Endothelial cell of umbilical vein (primary cell): ENCODE results near the gene BMPER.

Source experiments
- EZH2 ChIP-seq: IDR thresholded peaks from 2 replicates; pipeline ENCODE4 v1.6.1; 2012; ENCODE audit warnings: borderline replicate concordance, low read depth, mild to moderate bottlenecking, moderate library complexity, low read length, inconsistent platforms; ENCODE audit not compliant: severe bottlenecking
- FOS ChIP-seq: IDR thresholded peaks from 2 replicates; pipeline ENCODE4 v1.6.1; 2011; ENCODE audit warnings: mild to moderate bottlenecking, low read length, moderate library complexity, borderline replicate concordance; ENCODE audit not compliant: insufficient read depth
- POLR2A ChIP-seq: IDR thresholded peaks from 2 replicates; pipeline ENCODE4 v1.6.1; 2012; ENCODE audit warnings: low read depth, mild to moderate bottlenecking, control low read depth, low read length
- POLR2AphosphoS5 ChIP-seq: IDR thresholded peaks from 2 replicates; pipeline ENCODE4 v1.6.1; 2012; ENCODE audit warnings: low read depth, mild to moderate bottlenecking, control low read depth, low read length, moderate library complexity; ENCODE audit not compliant: insufficient read depth
- TF ChIP-seq, protein P1 (sequence below), 2 donors: IDR thresholded peaks; 1 replicate in 1 of 2; 2 replicates in 1 of 2; pipeline ENCODE4 v1.5.1; 2011; ENCODE audit warnings: low read length in 2 of 2, mild to moderate bottlenecking in 2 of 2, moderate library complexity in 2 of 2, control low read depth in 1 of 2, inconsistent platforms in 1 of 2, low read depth in 1 of 2; ENCODE audit not compliant: insufficient read depth in 1 of 2; ENCODE audit errors: extremely low read depth in 1 of 2
- TF ChIP-seq, protein P2 (sequence below): IDR thresholded peaks from 2 replicates; pipeline ENCODE4 v1.6.1; 2011; ENCODE audit not compliant: insufficient read depth, insufficient read length

DNA sequence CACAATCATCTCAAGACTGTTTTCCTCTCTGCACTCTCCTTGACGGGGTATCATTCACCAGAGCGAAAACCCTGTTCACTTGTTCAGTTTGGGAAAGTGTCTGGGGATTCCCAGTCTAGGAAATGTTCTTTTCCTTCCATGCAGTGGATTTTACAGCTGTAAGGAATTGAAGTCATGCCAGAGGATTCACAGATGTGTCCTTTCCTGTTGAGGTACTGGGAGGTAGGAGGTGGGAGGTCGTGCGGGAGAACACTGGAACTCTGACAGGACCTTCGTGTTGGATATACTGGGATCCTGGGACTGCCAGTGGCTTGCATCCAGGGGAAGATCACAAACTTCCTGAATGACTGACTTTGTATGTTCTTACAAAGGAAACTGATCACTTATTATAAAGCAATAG is 185.5 kb downstream of the BMPER start:
- TF ChIP-seq POLR2A (no peak), EZH2 (no peak), POLR2AphosphoS5 (no peak), FOS (no peak)
- TF ChIP-seq, protein P1, sequence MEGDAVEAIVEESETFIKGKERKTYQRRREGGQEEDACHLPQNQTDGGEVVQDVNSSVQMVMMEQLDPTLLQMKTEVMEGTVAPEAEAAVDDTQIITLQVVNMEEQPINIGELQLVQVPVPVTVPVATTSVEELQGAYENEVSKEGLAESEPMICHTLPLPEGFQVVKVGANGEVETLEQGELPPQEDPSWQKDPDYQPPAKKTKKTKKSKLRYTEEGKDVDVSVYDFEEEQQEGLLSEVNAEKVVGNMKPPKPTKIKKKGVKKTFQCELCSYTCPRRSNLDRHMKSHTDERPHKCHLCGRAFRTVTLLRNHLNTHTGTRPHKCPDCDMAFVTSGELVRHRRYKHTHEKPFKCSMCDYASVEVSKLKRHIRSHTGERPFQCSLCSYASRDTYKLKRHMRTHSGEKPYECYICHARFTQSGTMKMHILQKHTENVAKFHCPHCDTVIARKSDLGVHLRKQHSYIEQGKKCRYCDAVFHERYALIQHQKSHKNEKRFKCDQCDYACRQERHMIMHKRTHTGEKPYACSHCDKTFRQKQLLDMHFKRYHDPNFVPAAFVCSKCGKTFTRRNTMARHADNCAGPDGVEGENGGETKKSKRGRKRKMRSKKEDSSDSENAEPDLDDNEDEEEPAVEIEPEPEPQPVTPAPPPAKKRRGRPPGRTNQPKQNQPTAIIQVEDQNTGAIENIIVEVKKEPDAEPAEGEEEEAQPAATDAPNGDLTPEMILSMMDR (IDR thresholded peaks at IDR 0.05; ENCODE audit: extremely low read depth in 1 of 2, insufficient read depth in 1 of 2, low read depth in 1 of 2, low read length in 2 of 2), result no peak
- TF ChIP-seq, protein P2, sequence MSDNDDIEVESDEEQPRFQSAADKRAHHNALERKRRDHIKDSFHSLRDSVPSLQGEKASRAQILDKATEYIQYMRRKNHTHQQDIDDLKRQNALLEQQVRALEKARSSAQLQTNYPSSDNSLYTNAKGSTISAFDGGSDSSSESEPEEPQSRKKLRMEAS, result no peak
